Skeletal muscle tissue (tissue), 4 donors: ENCODE data around the gene ARL8B. TPM values are rescaled to one million over a fixed set of nuclear protein-coding genes. Genes with fewer than 3 reads are reported as not detected.
"Not testable (repeated sequence)": the region's sequence is repeated elsewhere in the genome, so short reads cannot be mapped to it uniquely, and the experiment has no call there.

Source experiments
- H3K27ac ChIP-seq: one replicate; pipeline ENCODE4 v1.7.0; 2013; ENCODE audit warnings: mild to moderate bottlenecking, low read depth, low read length, inconsistent platforms
- H3K27me3 ChIP-seq, 3 donors: one replicate each; pipeline ENCODE4 v1.7.0; 2013; ENCODE audit warnings: low read length in 3 of 3; ENCODE audit not compliant: control insufficient read depth in 3 of 3, insufficient read depth in 3 of 3
- H3K36me3 ChIP-seq, 3 donors: one replicate each; pipeline ENCODE4 v1.7.0; 2013; ENCODE audit warnings: low read length in 3 of 3; ENCODE audit not compliant: control insufficient read depth in 3 of 3, insufficient read depth in 3 of 3
- H3K4me1 ChIP-seq, 3 donors: one replicate each; pipeline ENCODE4 v1.7.0; 2013; ENCODE audit warnings: low read length in 3 of 3, mild to moderate bottlenecking in 3 of 3; ENCODE audit not compliant: control insufficient read depth in 3 of 3, insufficient read depth in 3 of 3
- H3K4me3 ChIP-seq, 3 donors: one replicate each; pipeline ENCODE4 v1.7.0; 2013; ENCODE audit warnings: low read length in 3 of 3
- H3K9ac ChIP-seq, 3 donors: one replicate each; pipeline ENCODE4 v1.7.0; 2013; ENCODE audit warnings: low read length in 3 of 3, mild to moderate bottlenecking in 3 of 3, moderate library complexity in 2 of 3, low read depth in 1 of 3
- H3K9me3 ChIP-seq, 3 donors: one replicate each; pipeline ENCODE4 v1.7.0; 2013; ENCODE audit warnings: low read length in 3 of 3; ENCODE audit not compliant: control insufficient read depth in 3 of 3
- total RNA-seq: library from RNA; depleted of rRNA; stranded (reverse); fragments of >200 nt; gene quantifications from one replicate; pipeline ENCODE4 v1.2.3, GENCODE V29; 2014
- donor health status: Osteomylitis.

Gene ARL8B
- total RNA-seq, 1 donor from 2014 or later: 59.0 TPM

GRCh38 chr3:5181469-5182141, 59.5 kb downstream of the ARL8B start:
- H3K9ac ChIP-seq: no peak overlapping the region
- no peaks in the 10 kb centered on the region for H3K9me3 ChIP-seq
- H3K4me3 ChIP-seq: no peak overlapping the region
- H3K27me3 ChIP-seq: no peaks in the 10 kb centered on the region
- no peak overlapping the region for H3K27ac ChIP-seq
- H3K36me3 ChIP-seq: peaks cover 5 to 25% (median 20%) of the 10 kb centered on the region in 3 donors
- H3K4me1 ChIP-seq: peaks cover 0 to 6% (median 6%) of the 10 kb centered on the region in 3 donors

DNA sequence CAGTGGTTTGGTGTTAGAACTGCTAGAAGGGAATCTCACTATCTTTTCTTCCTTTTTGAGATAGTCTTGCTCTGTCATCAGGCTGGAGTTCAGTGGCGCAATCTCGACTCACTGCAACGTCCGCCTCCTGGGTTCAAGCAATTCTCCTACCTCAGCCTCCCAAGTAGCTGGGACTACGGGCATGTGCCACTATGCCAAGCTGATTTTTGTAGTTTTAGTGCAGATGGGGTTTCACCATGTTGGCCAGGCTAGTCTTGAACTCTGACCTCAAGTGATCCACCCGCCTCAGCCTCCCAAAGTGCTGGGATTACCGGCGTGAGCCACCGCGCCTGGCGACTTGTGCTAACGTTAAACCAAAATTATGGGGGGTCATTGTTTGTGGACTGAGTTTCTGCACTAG, 61.6 kb downstream of the ARL8B start:
- H3K27me3 ChIP-seq, H3K9ac ChIP-seq, H3K27ac ChIP-seq, H3K4me3 ChIP-seq, H3K9me3 ChIP-seq: not testable (repeated sequence)
- Histone ChIP-seq H3K4me1 (peaks cover 5 to 10% (median 10%) of the 10 kb centered on the region in 3 donors), H3K36me3 (peaks cover 2 to 21% (median 14%) of the 10 kb centered on the region in 3 donors)

DNA sequence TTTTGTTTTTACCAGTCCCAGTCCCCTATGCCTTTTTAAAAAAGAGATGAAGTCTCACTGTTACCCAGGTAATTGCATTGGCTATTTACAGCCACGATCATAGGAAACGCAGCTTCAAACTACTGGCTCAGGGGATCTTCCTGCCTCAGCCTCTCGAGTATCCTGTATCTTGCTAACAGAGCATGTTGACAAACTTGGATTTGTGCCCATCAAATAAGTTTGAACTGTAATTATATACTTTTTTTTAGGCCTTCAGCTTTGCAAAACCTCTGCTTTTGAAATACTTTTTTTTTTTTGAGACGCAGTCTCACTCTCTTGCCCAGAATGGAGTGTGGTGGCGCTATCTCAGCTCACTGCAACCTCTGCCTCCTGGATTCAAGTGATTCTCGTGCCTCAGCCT, 62.4 kb downstream of the ARL8B start:
- Histone ChIP-seq H3K9me3 (no peaks in the 10 kb centered on the region), H3K9ac (no peak overlapping the region), H3K27me3 (no peaks in the 10 kb centered on the region), H3K36me3 (peaks cover 2 to 21% (median 9%) of the 10 kb centered on the region in 3 donors), H3K4me3 (no peak overlapping the region), H3K4me1 (peaks cover 10 to 17% (median 15%) of the 10 kb centered on the region in 3 donors), H3K27ac (no peak overlapping the region)

DNA sequence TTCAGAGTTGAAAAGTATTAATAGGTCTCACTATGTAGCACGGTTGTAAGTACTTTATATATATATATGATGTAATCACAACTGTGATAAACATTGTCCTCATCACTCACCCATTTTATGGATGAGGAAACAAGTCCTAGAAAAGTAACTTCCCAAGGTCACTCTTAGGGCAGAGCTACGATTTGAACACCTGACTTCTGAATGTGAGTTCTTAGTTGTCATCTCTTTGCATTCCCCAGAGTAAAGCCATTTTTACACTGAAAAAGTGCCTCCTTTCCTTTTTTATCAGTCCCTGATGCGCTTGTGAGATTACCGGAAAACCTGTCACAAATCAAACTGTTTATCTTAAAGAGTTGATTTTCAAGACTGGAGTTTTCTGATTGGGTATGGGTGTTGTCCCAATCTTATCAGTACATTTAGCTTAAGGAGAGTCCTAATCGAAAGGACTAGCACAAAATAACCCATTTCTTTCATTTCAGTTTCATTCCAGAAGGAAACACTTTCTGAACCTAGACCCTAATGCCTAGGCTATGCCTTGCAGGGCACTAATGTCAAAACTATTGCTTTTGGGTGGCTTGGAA, 63.1 kb downstream of the ARL8B start:
- H3K4me1 ChIP-seq: peaks cover 12 to 18% (median 17%) of the 10 kb centered on the region in 3 donors
- H3K9ac ChIP-seq: no peak overlapping the region
- H3K27me3 ChIP-seq: no peaks in the 10 kb centered on the region
- no peak overlapping the region for H3K4me3 ChIP-seq
- peaks cover 2 to 16% (median 9%) of the 10 kb centered on the region in 3 donors for H3K36me3 ChIP-seq
- H3K9me3 ChIP-seq: no peaks in the 10 kb centered on the region
- no peak overlapping the region for H3K27ac ChIP-seq

DNA sequence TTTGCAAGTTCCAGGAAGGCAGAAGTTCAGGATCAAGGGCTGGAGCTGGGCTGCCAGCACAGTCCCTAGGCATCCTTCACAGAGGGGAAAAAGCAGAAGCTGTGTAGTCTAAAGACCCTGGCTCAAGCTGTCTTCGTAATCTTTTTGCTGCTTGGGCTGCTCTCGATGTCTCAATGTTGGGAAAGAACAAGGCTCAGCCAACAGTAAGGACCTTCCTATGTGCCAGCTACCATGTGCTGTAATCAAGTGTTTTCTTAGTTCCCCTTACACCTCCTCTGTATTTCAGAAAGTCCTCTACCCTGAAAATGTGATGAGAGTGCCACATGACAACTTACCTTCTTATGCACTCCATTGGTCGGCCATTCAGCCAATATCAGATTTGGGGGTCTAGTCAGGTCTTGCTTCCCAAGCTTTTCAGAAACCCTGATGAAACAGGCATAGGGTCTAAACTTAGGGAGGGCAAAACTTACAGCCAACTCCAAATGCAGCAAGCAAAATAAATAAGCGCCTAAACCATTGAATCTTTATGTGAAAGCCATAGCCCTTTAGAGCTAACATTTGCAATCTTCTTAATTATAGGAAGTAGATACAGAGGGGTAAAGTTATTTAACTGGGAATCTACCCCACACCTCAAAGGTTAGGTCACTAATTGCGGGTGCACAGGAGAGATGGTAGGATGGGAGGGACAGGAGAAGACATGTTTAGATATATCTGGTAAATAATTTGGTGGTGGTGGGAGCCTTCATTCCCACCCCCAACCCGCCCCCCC, 64.2 kb downstream of the ARL8B start:
- Histone ChIP-seq H3K4me1 (peaks cover 15 to 22% (median 21%) of the 10 kb centered on the region in 3 donors), H3K9me3 (no peaks in the 10 kb centered on the region), H3K27ac (peak overlapping the region; percentile 92), H3K36me3 (peaks cover 0 to 9% (median 6%) of the 10 kb centered on the region in 3 donors), H3K27me3 (no peaks in the 10 kb centered on the region), H3K4me3 (peak overlapping the region in 1 of 3 donors; percentile 84), H3K9ac (no peak overlapping the region)

DNA sequence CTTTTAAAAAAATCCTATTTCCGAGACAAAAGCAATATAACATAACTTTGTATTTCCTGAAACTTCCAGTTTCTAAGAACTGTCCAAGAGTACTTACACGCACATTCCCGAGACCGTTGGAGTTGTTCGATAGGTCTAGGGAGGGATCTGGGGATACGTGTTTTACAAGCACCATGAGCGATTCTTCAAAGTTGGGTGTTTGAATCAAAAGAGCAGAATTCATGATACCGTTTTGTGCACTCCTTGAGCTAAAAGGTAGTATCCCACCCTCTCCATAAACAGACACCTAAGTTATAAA, 64.7 kb downstream of the ARL8B start:
- Histone ChIP-seq H3K4me1 (peaks cover 15 to 23% (median 21%) of the 10 kb centered on the region in 3 donors), H3K4me3 (peak overlapping the region; percentile 69 to 93 (median 84)), H3K27me3 (no peaks in the 10 kb centered on the region), H3K36me3 (peaks cover 0 to 5% (median 1%) of the 10 kb centered on the region in 3 donors), H3K9ac (peak overlapping the region; percentile 86 to 91 (median 86)), H3K27ac (peak overlapping the region; percentile 92), H3K9me3 (no peaks in the 10 kb centered on the region)

- H3K27me3 ChIP-seq: no peaks in the 10 kb centered on the region
- peak within 1 kb of the TSS; percentile 93 to 95 (median 93) for H3K4me3 ChIP-seq
- H3K36me3 ChIP-seq: peaks cover 0 to 3% (median 0%) of the 10 kb centered on the region in 3 donors
- H3K9ac ChIP-seq: peak within 1 kb of the TSS; percentile 91 to 96 (median 96)
- peaks cover 20 to 28% (median 25%) of the 10 kb centered on the region in 3 donors for H3K4me1 ChIP-seq
- no peaks in the 10 kb centered on the region for H3K9me3 ChIP-seq
- H3K27ac ChIP-seq: peak within 1 kb of the TSS; percentile 92
These were observed 65.2 kb downstream of the ARL8B start, which contains the start of gene EDEM1 for GRCh38 chr3:5187156-5187919. Gene EDEM1 (plus strand): TSS chr3:5187707. CDS start chr3:5187806, 99 bp downstream.

GRCh38 chr3:5187920-5188418, 65.9 kb downstream of the ARL8B start:
- Histone ChIP-seq H3K4me3 (peak overlapping the region; percentile 86 to 95 (median 93)), H3K27me3 (no peaks in the 10 kb centered on the region), H3K4me1 (peaks cover 24 to 31% (median 26%) of the 10 kb centered on the region in 3 donors), H3K9me3 (no peaks in the 10 kb centered on the region), H3K9ac (peak overlapping the region; percentile 91 to 96 (median 96)), H3K27ac (peak overlapping the region; percentile 92), H3K36me3 (peaks cover 0 to 3% (median 0%) of the 10 kb centered on the region in 3 donors)

DNA sequence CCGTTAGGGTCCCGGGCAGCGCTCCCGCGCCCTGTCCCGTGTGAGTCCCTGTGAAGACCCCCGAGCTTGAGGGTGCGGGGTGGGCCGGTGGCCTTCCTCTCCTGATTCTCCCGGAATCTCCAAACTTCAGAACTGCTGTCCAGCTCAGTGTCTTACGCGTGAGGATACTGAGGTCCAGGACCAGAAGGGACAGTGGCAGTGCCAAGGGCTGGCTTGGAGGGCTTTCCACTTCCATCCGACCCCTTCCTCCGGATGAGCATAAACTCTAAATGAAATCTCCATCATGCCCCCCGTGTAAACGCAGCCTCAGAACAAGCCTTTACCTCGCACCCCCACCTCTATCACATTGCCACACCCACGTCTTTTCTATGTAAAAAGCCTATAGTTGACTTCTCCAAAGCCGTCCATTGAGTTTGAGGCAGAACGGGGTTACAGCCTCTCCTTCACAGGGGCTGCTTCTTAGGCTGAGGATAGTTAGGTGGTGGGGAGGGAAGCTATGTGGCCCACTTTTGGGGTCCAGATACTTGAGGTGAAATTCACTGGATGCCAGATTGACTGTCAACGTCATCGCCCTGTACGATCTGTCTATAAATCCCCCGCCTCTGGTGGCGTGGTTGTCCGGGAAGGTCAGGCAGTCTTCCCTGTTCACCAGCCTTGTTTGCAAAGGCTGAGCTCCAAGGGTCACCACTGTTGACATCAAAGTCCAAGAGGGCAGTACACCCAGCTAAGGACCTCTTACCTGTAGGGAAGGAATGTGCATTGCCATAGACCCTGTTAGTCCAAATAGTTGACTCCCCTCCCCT, 66.5 kb downstream of the ARL8B start:
- peak overlapping the region; percentile 92 for H3K27ac ChIP-seq
- H3K9ac ChIP-seq: peak overlapping the region; percentile 91 to 96 (median 96)
- peaks cover 0 to 2% (median 0%) of the 10 kb centered on the region in 3 donors for H3K36me3 ChIP-seq
- peak overlapping the region; percentile 86 to 95 (median 93) for H3K4me3 ChIP-seq
- no peaks in the 10 kb centered on the region for H3K9me3 ChIP-seq
- H3K27me3 ChIP-seq: no peaks in the 10 kb centered on the region
- peaks cover 25 to 31% (median 29%) of the 10 kb centered on the region in 3 donors for H3K4me1 ChIP-seq
